GM19238 (cell line): ENCODE measurements around the gene GPX3.

Experiments used
- DNase-seq: peaks from one replicate; pipeline ENCODE4 v3.0.0; 2011; ENCODE audit warnings: low spot score; ENCODE audit not compliant: insufficient read length

GPX3 gene

DNA sequence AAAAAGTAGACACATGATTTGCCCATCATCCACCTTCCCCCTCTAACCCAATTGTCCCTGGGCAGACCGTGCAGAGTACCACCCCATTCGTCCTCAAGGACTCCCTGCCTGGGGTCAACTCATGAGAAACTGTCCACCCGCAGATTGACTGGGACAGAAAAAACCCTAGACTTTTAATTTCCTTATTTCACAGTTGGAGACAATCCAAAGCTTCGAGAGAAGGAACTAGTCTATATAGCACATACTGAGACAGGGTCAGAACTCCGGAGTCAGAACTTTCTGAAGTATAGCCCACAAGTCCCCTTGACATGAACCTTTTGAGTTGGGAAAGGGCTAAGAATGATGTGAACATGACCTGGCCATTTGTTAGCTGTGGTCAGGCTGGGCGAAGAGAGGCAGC, 7.5 kb upstream of the GPX3 start:
- DNase-seq = no peak

DNA sequence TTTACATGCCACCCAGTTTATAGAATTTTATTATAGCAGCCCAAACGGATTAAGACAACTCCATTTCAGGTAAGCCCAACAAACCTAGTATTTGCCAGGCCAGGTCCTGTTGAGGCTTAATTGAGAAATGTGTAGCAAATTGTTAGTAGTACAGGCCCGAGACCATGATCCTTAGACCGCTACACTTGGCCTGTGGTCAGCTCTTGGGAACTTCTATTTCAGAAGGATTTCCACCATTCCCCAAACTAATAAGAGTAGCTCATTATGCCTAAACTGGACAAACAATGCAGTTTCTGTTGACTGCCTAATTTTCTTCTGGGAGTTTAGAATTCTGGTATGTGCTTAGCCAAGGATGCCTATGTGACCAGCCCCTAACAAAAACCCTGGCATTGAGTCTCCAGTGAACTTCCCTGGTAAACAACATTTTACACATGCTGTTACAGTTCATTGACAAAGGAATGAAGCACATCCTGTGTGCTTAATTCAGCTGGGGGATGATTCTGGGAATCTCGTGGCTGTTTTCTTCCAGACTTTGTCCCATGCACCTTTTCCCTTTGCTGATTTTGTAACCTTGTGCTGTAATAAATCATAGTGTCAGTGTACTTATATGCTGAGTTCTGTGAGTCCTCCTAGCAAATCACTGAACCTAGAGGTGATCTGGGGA, 5.6 kb upstream of the GPX3 start:
- DNase-seq = no peak

DNA sequence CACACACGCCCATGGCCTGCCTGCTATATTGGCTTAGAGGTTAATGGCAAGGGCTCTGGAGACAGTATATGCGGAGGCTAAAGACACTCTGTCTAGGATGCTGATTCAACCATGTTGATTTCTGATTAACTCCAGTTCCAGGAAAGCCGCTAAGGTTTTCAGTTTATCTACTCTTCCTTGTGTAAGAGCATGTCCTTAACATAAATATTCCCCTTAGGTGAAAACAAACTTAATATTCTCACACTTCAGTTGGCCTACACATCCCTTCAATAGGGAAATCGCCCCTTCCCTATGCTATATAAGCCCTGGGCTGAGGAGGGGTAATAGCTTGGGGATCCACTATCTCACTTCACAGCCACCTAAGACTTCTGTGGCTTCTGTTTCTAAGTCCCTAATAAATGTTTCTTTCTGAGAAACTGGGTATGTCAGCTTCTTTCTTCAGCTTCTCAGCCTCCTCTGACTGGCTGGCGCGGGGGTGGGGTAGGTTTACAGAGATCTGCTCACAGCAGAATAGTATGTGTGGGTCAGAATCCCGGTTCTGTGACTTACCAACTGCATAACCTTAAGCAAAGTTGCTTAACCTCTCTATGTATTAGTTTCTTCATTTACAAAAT, 4.3 kb upstream of the GPX3 start:
- no peak for DNase-seq

DNA sequence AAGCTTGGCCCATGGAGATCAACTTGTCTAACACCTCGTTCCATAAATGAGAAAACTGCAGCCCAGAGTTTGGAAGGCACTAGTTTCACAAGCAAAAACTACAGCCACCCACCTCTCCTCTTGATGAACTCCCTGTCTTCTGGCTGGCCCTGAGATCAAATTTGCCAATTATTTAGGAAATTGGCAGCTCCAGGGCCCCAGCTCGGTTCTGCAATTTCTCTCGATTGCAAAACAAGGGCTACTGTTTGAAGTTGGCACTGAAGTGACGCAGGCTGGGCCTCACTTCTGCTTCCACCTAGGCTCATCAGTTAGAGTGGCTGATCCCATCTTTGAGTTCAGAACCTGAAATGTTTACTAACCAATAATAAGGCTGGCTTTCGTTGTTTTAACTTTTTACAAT, 3.7 kb upstream of the GPX3 start:
- DNase-seq = no peak

DNA sequence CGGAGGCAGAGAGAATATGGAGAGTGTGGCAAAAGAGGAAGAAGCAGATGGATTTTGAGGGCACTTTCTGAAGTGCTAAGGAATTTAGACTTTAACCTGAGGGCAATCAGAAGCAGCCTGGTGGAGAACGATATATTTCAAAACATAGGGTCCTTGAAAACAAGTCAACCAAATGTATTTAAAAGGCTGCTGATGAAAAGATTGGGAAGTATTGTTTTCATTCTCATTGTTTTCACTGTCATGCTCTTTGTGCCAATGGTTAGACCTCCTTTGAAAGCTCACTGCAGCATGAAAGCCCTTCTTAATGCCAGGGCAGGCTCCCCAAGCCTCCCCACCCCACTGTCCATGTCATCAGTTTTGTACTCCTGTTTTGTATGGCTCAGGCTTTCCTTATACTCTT, 2.5 kb upstream of the GPX3 start:
- DNase-seq = no peak

GRCh38 chr5:151018846-151019245, 1.5 kb upstream of the GPX3 start:
- no peak for DNase-seq

DNA sequence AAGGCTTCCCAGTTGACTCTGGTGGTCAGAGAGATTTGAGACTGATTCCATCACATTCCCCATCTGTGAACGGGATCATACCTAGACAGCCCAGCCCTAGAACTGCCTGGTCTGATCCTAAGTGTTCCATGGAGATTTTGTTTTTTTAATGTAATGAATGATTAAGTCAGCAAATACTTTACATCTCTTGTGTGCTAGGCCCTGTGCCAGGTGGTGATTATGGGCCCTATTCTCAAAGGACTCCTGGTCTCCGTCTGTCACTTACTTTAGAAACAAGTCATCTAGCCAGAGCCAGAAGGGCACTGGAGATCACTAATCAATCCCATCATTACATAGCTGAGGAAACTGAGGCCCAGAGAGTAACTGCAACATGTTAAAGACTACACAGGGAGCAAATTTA, 1.1 kb upstream of the GPX3 start:
- DNase-seq = no peak

DNA sequence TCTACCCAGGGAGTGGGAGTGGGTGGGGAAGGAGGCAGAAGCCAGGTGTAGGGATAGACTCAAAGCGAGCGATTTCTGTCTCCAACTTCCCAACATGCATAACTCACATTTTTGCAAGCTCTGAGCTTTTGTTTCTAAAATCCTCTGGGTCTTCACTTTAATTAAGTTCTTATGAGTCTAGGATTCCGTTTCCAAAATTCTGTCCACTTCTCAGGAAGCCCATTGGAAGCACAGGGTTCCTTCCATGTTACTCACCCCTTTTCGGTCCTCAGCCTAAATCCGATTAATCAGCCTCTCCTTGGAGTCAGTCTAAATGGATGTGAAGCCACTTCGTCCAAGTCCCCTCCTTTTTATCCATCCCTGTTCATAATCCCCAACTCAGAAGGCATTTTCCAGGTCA, 1.4 kb downstream of the GPX3 start:
- DNase-seq = no peak

DNA sequence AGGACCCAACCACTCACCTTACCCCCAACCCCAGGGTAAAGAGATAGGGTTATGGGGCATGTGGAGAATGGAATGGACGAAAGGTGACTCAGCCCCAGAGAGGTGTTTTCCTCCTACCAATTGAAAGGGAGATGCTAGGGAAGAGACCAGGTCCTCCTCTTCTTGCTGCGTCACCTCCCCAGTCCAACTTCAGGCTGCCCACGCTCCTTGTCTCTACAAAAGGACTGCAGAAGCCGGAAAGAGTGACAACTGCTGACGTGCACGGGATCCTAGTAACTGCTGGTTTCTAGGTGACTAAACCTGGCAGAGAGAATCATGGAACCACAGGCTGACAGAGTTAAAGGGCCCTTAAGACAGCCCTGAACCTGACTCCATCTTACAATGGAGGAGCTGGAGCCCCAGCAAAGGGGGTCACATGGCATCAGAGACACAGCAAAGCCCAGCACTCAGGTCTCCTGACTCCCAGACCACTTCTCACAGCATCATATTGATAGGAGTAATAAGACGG, 2.2 kb downstream of the GPX3 start:
- DNase-seq = no peak

GRCh38 chr5:151023047-151023615, 2.7 kb downstream of the GPX3 start:
- DNase-seq = no peak

GRCh38 chr5:151023651-151024050, 3.3 kb downstream of the GPX3 start:
- no peak for DNase-seq

DNA sequence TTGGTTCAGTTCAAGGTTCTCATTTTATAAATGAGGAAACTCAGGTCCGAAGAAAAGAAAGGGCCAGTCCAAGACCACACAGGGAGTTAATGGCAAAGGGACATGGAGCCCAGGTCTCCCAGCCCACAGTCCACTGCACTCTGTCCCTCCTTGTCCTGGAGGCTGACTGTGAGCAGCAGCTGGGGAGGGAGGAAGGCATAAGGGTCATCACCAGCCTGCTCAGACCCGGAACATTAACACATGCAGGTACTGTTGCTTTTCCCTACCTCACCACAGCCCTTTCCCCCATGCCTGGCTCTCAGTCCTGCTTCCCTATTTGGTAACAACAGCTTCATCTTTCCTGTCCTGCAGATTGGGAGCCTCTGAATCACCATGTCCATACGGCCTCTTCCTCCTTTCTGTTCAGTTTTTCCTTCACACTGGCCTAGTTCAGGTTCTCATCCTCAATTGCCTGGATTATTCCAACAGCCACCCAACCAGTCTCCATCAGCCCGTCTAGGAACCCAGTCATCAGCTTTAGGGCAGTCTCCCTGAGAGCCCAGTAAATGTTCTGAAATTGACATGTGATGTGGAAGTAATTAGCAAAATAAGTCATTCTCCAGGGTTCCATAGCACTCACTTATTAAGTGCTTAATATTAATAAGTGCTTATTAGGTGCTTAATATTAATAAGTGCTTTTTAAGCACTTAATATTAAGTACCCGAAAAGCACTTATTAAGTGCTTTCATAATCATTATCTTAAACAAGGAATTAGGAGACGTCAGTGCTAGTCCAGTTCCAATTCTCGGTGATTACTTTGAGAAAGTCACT, 4.3 kb downstream of the GPX3 start:
- DNase-seq = no peak

GRCh38 chr5:151025250-151025606, 4.8 kb downstream of the GPX3 start:
- DNase-seq = no peak

GRCh38 chr5:151026088-151026487, 5.7 kb downstream of the GPX3 start:
- DNase-seq = no peak

GRCh38 chr5:151026679-151027078, 6.3 kb downstream of the GPX3 start:
- DNase-seq = no peak

- DNase-seq = no peak
Observed at GRCh38 chr5:151027961-151028479, 7.6 kb downstream of the GPX3 start.

DNA sequence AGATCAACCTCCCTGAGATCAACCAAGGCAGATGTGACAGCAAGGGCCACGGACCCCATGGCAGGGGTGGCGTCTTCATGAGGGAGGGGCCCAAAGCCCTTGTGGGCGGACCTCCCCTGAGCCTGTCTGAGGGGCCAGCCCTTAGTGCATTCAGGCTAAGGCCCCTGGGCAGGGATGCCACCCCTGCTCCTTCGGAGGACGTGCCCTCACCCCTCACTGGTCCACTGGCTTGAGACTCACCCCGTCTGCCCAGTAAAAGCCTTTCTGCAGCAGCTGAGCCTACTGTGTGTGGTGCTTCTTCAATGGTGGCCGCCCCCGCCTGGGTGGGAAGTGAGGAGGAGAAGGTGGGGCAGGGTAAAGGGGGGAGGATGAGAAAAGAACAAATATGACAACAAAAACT, 8.3 kb downstream of the GPX3 start:
- DNase-seq = no peak

- no peak for DNase-seq
Observed at GRCh38 chr5:151029179-151030055, 9.0 kb downstream of the GPX3 start.

DNA sequence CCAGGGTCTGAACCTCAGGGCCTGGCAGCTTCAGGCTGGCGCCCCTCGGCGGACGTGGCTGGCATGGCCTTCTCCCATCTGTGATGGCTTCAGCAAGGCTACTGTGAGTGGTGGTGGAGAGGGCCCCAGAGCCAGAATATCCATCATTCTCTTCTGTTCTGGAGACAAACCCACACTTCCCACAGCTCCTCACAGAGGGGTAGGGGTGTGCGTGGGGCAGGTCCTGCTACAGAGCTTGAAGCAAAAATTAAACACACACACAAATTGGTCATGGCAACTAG, 9.6 kb downstream of the GPX3 start:
- no peak for DNase-seq

DNA sequence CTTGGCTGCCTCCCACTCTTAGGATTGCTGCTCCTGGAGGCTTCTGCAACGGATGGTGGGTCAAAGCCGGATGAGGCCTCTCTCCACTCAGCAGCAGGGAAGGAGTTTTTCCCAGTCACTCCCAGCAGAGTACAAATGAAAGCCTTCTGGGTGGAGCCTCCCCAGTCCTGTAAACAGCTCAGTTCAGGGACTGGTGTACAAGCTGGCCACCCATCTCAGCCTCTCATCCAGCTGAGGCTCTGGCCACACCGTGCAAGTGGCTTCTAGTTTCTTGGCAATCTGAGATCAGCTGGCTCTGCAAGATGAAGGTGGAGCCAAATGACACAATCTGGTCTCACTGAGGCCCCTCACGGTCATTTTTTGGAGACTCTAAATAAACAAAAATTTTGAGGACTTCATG, 10.0 kb downstream of the GPX3 start:
- no peak for DNase-seq

DNA sequence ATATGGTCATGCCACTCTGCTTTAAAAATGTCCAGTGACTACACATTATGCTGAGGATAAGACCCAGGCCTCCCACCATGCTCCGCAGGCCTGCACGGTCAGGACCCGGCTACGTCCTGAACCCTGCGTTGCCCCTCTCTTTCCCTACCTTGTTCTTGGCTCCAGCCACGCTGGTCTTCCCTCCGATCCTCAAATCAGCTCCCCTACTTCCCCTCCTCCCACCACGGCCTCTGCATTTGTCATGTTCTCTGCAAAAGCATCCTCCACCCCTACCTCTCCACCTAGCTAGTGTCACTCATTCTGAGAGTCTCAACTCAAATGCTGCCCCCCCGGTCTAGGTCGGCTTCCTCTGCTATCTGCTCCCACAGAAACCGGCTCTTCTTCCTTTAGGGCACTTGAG, 11.2 kb downstream of the GPX3 start:
- no peak for DNase-seq
